Measurements from ENCODE around the gene NACC2. TPM values are rescaled to one million over a fixed set of nuclear protein-coding genes. Genes with fewer than 3 reads are reported as not detected.

NACC2 gene
- total and polyA plus RNA-seq, 7 donors = 8.5 to 33.5 (median 18.4) TPM

DNA sequence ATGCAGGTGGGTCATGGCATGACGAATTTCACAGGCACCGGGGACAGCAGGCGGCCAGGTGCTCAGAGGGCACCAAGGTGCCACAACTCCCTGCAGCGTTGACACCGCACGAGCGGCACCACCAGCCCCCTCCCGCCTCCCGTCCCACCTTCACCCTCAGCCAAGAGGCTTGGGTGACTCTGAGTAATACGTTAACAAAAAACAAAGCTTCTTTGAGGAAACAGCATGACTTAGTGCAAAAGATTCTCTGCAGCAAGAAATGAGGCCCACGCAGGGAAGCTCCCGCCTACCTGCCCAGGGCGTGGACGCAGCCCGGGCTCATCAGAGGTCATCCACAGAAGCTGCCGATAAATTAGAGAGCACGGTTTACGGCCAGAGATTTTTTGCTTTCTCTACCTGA lies 19.5 kb upstream of the NACC2 start:
- ATAC-seq (no peak), DNase-seq (no peak)
- Histone ChIP-seq H3K4me3 (no peak overlapping the region), H3K27me3 (ENCODE audit: insufficient read depth in 3 of 3, low read length in 2 of 3) (no peaks in the 10 kb centered on the region), H3K4me1 (peaks cover 21% of the 10 kb centered on the region), H3K36me3 (ENCODE audit: insufficient read depth in 1 of 2, low read depth in 1 of 2) (peaks cover 2 to 31% of the 10 kb centered on the region in 2 donors), H3K9me3 (no peaks in the 10 kb centered on the region), H3K27ac (no peak overlapping the region)
- intact Hi-C loops (cut with DNase I) = no loop called here
- TF ChIP-seq, protein P1, sequence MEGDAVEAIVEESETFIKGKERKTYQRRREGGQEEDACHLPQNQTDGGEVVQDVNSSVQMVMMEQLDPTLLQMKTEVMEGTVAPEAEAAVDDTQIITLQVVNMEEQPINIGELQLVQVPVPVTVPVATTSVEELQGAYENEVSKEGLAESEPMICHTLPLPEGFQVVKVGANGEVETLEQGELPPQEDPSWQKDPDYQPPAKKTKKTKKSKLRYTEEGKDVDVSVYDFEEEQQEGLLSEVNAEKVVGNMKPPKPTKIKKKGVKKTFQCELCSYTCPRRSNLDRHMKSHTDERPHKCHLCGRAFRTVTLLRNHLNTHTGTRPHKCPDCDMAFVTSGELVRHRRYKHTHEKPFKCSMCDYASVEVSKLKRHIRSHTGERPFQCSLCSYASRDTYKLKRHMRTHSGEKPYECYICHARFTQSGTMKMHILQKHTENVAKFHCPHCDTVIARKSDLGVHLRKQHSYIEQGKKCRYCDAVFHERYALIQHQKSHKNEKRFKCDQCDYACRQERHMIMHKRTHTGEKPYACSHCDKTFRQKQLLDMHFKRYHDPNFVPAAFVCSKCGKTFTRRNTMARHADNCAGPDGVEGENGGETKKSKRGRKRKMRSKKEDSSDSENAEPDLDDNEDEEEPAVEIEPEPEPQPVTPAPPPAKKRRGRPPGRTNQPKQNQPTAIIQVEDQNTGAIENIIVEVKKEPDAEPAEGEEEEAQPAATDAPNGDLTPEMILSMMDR (IDR thresholded peaks at IDR 0.05) = no peak
- 89 to 93% (median 93%) methylated on average over 18 of the region's 18 CpGs for WGBS, 3 donors

DNA sequence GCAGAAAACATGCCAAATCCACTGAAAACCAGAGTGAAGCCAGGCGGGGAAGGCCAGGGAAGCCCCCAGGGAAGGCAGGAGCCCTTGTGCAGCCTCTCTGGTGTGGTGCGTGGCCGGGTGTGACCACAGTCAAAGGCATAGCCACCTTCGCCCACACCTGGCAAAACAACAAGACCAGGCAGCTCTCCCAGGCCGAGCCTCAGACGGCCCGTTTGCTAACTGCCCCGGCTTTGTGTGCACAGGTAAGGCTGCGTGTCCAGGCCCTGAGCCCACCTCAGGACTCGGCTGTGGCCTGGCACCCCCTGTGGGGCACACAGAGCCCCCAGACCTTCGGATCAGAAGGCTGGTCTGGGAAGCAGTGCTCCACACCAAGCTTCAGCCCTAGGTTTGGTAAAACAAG lies 17.5 kb upstream of the NACC2 start:
- TF ChIP-seq, protein P1 (IDR thresholded peaks at IDR 0.05) = no peak
- H3K4me3 ChIP-seq = no peak overlapping the region
- no peak overlapping the region for H3K27ac ChIP-seq
- WGBS, 3 donors = 87 to 93% (median 87%) methylated on average over 11 of the region's 11 CpGs
- peaks cover 2 to 31% of the 10 kb centered on the region in 2 donors for H3K36me3 ChIP-seq (ENCODE audit: insufficient read depth in 1 of 2, low read depth in 1 of 2)
- DNase-seq (no peak), ATAC-seq (no peak)
- no peaks in the 10 kb centered on the region for H3K9me3 ChIP-seq
- H3K27me3 ChIP-seq (ENCODE audit: insufficient read depth in 3 of 3, low read length in 2 of 3) = no peaks in the 10 kb centered on the region
- intact Hi-C loops (cut with DNase I) = no loop called here
- H3K4me1 ChIP-seq = peaks cover 30% of the 10 kb centered on the region

DNA sequence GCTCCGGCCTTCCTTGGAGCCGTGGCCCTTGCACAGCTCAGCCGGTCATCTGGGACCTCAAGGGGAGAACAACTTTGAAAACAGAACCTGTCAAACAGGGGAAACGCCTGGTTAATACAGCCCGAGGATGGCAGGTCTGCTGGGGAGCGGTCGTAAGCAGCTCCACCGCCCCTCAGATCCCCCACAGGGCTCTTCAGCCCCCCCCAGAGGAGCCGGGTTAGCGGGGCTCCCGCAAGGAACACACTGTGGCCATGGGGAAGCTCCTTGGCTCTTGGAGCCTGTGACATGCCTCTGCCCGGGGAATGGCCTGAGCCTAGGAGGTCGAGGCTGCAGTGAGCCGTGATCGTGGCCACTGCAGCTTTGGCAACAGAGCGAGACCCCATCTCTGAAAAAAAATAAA lies 16.8 kb upstream of the NACC2 start:
- H3K4me1 ChIP-seq = peaks cover 24% of the 10 kb centered on the region
- DNase-seq (no peak), ATAC-seq (no peak)
- WGBS, 3 donors = 71 to 79% (median 74%) methylated on average over 16 of the region's 16 CpGs
- intact Hi-C loops (cut with DNase I) = no loop called here
- TF ChIP-seq, protein P1 (IDR thresholded peaks at IDR 0.05) = no peak
- H3K27ac ChIP-seq = no peak overlapping the region
- H3K36me3 ChIP-seq (ENCODE audit: insufficient read depth in 1 of 2, low read depth in 1 of 2) = peaks cover 2 to 31% of the 10 kb centered on the region in 2 donors
- no peaks in the 10 kb centered on the region for H3K27me3 ChIP-seq (ENCODE audit: insufficient read depth in 3 of 3, low read length in 2 of 3)
- H3K9me3 ChIP-seq = no peaks in the 10 kb centered on the region
- no peak overlapping the region for H3K4me3 ChIP-seq

DNA sequence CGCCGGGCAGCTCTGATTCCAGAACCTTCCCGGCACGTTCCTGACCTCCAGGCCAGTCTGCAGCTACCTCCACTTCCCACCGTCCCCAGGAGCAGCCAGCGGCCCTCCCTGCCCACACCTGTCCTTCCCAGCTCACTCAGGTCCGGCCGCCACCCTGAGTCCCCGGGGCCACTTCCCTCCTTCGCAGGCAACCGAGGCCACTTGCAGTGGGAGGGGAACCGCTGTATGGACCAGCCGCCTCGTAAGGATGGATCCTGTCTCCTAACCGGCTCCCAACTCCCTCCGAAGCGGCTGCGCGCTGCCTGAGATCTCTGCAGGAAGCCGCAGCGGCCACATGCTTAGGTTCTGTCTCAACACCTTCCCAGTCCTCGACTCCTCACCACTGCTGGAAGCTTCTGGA lies 16.1 kb upstream of the NACC2 start:
- Histone ChIP-seq H3K27ac (no peak overlapping the region), H3K4me3 (no peak overlapping the region), H3K36me3 (ENCODE audit: insufficient read depth in 1 of 2, low read depth in 1 of 2) (peaks cover 0 to 27% of the 10 kb centered on the region in 2 donors), H3K9me3 (no peaks in the 10 kb centered on the region), H3K27me3 (ENCODE audit: insufficient read depth in 3 of 3, low read length in 2 of 3) (no peaks in the 10 kb centered on the region), H3K4me1 (peaks cover 29% of the 10 kb centered on the region)
- 83 to 87% (median 87%) methylated on average over 21 to 22 of the region's 22 CpGs for WGBS, 3 donors
- TF ChIP-seq, protein P1 (IDR thresholded peaks at IDR 0.05) = no peak
- DNase-seq (no peak), ATAC-seq (no peak)
- intact Hi-C loops (cut with DNase I) = no loop called here
